ENCODE measurements around the gene MACROD2. TPM values are rescaled to one million over a fixed set of nuclear protein-coding genes. Genes with fewer than 3 reads are reported as not detected.

The MACROD2 gene
- total RNA-seq, 4 donors from 2014 or later, result 10.0 to 24.0 (median 17.0) TPM

- intact Hi-C loops (cut with DNase I; ENCODE audit: low total_unique reads), result no loop called here
- DNase-seq (ENCODE audit: low spot score in 2 of 2), result no peak
- 59 to 63% methylated on average over 2 of the region's 2 CpGs for WGBS, 2 donors
- no peak for TF ChIP-seq POLR2A (IDR thresholded peaks at IDR 0.05)
- TF ChIP-seq, protein P1, sequence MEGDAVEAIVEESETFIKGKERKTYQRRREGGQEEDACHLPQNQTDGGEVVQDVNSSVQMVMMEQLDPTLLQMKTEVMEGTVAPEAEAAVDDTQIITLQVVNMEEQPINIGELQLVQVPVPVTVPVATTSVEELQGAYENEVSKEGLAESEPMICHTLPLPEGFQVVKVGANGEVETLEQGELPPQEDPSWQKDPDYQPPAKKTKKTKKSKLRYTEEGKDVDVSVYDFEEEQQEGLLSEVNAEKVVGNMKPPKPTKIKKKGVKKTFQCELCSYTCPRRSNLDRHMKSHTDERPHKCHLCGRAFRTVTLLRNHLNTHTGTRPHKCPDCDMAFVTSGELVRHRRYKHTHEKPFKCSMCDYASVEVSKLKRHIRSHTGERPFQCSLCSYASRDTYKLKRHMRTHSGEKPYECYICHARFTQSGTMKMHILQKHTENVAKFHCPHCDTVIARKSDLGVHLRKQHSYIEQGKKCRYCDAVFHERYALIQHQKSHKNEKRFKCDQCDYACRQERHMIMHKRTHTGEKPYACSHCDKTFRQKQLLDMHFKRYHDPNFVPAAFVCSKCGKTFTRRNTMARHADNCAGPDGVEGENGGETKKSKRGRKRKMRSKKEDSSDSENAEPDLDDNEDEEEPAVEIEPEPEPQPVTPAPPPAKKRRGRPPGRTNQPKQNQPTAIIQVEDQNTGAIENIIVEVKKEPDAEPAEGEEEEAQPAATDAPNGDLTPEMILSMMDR (IDR thresholded peaks at IDR 0.05), result no peak
- no peak overlapping the region for H3K4me3 ChIP-seq (ENCODE audit: low read depth, poor library complexity, severe bottlenecking)
Observed at GRCh38 chr20:15071085-15071808, 1075.9 kb downstream of the MACROD2 start.

- intact Hi-C loops (cut with DNase I; ENCODE audit: low total_unique reads), result no loop called here
- DNase-seq (ENCODE audit: low spot score in 2 of 2), result no peak
- TF ChIP-seq, protein P1 (IDR thresholded peaks at IDR 0.05), result no peak
- no peak for TF ChIP-seq POLR2A (IDR thresholded peaks at IDR 0.05)
- no peak overlapping the region for H3K4me3 ChIP-seq (ENCODE audit: low read depth, poor library complexity, severe bottlenecking)
Observed at GRCh38 chr20:15072316-15072715, 1077.0 kb downstream of the MACROD2 start.

DNA sequence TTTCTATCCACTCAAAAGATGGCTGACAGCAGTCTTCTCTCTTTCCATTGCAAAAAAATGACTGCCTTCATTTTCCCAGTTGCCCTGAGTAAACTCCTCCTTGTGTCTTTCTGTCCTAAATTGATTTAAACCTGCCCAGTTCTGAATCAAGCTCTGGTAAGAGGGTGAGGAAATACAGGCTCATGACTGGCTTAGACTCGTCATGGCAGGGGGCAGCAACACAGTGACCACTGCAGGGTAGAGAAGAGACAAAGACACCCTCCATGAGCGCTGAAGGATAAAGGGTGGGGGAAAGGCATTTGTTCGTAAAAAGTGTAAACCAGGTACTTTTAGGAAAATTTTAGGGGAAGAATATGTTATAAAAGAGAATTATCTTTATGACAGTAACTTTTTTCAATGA, 1080.3 kb downstream of the MACROD2 start:
- TF ChIP-seq POLR2A (IDR thresholded peaks at IDR 0.05), result no peak
- 91 to 93% methylated on average over 3 of the region's 3 CpGs for WGBS, 2 donors
- intact Hi-C loops (cut with DNase I; ENCODE audit: low total_unique reads), result no loop called here

GRCh38 chr20:15076785-15077184, 1081.5 kb downstream of the MACROD2 start:
- no peak for TF ChIP-seq POLR2A (IDR thresholded peaks at IDR 0.05)
- TF ChIP-seq, protein P1 (IDR thresholded peaks at IDR 0.05), result no peak
- intact Hi-C loops (cut with DNase I; ENCODE audit: low total_unique reads), result no loop called here
- DNase-seq (ENCODE audit: low spot score in 2 of 2), result no peak
- WGBS, 2 donors, result 86 to 96% methylated on average over 1 of the region's 1 CpG
- H3K4me3 ChIP-seq (ENCODE audit: low read depth, poor library complexity, severe bottlenecking), result no peak overlapping the region

More for the DNA sequence above, 1080.3 kb downstream of the MACROD2 start:
- DNase-seq (ENCODE audit: low spot score in 2 of 2), result no peak
- no peak overlapping the region for H3K4me3 ChIP-seq (ENCODE audit: low read depth, poor library complexity, severe bottlenecking)

DNA sequence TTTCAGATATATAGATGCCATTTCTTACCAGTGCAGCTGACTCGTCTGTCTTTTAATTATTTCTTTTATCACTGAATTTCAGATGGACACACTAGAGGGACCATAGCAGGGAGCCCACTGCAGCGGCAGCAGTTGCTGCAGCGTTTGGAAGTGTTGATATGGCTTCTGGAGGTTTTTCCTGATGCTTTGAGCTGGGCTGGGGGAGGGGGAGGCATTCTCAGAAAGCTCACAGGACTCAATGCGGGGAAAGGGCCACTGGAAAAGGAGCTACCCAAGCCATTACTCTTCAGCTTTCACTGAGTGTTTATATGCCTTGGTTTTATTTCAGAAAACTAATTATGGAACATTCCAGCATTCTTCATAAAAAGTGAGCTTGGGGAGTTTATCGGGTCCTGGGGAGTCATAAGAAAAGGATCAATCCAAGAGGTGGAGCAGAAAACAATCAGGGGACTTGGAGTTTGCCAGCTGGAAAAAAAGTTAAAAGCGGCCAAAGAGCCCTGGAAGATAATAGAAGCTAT, 1082.5 kb downstream of the MACROD2 start:
- no peak for DNase-seq (ENCODE audit: low spot score in 2 of 2)
- intact Hi-C loops (cut with DNase I; ENCODE audit: low total_unique reads), result no loop called here
- WGBS, 2 donors, result 78 to 79% methylated on average over 6 of the region's 6 CpGs
- no peak overlapping the region for H3K4me3 ChIP-seq (ENCODE audit: low read depth, poor library complexity, severe bottlenecking)
- no peak for TF ChIP-seq POLR2A (IDR thresholded peaks at IDR 0.05)
- TF ChIP-seq, protein P1 (IDR thresholded peaks at IDR 0.05), result no peak

DNA sequence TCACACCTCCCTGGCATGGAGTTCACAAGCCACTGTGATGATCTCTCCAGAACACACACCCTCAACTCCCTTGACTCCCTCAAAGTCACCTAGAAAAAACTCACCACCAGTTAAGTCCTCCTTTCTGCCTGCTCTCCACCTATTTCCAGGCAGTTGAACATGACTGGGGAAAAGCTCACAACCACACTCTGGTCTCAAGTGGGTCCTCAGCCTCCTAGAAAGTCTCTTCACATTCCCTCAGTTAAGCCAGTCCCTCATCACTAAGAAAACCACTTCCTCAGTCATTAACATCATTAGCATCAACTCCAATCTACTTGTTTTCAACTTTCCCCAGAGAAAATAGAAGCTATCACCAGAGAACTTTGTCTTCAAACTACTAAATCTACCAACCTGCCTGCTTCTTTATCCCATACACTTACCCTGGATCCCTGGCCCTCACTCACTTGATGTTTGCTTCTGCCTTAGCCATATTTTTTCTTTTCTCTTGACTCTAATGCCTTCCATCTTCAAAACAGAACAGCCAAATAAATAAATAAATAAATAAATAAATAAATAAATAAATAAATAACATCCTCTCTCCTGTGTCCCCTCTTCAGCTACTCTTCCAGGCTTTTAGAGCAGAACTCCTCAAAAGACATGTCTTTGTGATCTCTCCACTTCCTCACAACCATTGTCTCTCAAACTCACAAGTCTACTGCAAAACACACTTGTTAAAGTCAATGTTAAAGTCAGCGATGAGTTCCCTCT, 1084.5 kb downstream of the MACROD2 start:
- 96 to 100% methylated on average over 1 of the region's 1 CpG for WGBS, 2 donors
- no peak for DNase-seq (ENCODE audit: low spot score in 2 of 2)
- H3K4me3 ChIP-seq (ENCODE audit: low read depth, poor library complexity, severe bottlenecking), result no peak overlapping the region
- intact Hi-C loops (cut with DNase I; ENCODE audit: low total_unique reads), result no loop called here
- no peak for TF ChIP-seq POLR2A (IDR thresholded peaks at IDR 0.05)
- TF ChIP-seq, protein P1 (IDR thresholded peaks at IDR 0.05), result no peak
